NCI-H748 (cell line): ENCODE measurements around the gene LIX1L.

Source experiments
- DNase-seq: peaks from one replicate; lab custom pipeline; 2025; ENCODE audit not compliant: unreplicated experiment; lab: John Stamatoyannopoulos, UW

The LIX1L gene

DNA sequence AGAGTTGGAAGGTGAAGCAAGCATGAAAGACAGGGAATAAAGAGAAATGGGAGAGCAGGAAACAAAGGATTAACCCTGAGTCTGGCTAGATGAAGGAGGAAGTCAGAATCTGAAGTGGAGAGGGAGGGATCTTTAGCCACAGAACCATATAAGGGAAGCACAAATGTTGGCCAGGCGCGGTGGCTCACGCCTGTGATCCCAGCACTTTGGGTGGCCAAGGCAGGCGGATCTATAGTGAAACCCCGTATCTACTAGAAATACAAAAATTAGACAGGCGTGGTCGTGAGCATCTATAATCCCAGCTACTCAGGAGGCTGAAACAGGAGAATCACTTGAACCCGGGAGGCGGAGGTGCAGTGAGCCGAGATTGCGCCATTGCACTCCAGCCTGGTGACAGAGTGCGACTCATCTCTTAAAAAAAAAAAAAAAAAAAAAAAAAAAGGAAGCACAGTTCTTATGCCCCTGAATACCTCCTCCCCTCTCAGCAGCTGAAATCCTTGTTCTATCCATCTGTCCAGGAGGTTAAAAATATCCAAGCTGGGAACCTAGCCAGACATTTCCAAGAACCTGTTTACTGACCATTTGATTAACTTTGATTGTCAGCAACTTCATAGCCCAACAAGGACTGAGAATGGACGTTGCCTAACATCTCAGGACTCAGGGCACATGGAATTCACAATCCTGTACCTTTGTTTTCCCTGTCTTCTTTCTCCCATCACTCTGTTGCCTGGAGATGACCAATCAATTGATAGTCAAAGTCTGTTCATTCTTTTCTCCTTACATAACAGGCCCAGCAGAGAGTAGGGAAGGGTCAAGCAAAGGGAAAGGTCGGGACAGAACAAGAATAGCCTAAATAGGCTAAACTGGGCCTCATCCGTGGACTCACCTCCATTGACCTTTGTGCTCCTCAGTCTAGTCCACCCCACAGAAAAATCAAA lies 28.0 kb upstream of the LIX1L start:
- DNase-seq, result no peak

GRCh38 chr1:145985129-145985501 lies 27.3 kb upstream of the LIX1L start:
- DNase-seq, result no peak

GRCh38 chr1:145983960-145984830 lies 26.4 kb upstream of the LIX1L start:
- DNase-seq, result no peak

- DNase-seq, result no peak
Observed at GRCh38 chr1:145983206-145983675, 25.4 kb upstream of the LIX1L start.

DNA sequence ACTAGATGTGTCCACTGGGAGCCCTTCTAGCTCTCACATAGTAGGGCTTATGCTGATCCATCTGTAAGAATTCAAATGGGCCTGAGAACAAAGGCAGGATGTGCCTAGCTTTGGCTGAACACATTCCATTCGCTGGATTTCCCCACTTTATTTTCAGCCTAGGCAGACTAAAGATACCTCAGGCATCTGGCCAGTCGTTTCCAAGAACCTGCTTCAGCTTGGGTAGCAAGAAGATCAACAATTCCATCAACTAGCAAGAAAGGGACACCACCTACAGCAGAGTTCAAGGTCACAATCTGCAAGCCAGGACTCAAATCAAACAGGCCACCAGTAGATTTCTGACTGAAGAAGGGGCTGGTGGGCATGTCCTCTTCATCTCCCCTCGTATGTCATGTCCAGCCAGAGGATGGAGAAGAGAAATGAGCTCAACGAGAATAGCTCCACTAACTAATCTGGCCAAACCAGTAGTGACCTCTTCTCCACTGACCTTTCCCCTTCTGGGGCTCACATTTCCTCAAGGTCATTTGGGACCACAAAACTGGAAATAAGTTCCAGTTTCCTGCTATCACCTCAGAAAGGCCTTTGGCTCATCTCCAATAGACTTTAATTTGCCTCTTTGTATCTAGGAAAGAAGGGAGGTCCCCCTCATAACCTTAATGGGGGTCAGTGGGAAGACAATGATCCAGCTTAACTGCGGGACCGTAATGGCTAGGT lies 24.4 kb upstream of the LIX1L start:
- no peak for DNase-seq

DNA sequence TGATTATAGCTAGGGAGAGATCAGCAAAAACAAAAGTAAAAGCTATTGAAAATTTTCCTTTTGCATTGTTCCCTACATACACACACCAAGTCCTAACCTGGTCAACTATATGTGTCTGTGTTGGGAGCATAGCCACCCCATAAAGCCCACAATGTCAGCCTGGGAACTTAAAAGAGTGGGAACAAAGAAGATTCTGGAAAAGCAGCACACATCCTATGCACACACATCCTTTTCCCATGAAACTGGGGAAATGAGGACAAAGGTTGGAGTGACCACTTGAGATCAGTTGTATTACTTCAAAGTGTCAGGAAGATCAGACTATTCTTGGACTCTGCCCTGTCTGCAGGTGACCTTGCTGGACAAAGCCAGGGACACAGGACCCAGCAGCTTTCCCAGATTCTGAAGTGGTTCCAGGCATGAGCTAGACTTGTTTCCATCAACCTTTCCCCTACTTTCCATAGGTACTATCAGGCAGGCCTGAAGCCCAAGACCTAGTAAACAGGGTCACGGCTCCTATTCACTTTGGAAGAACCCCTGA lies 22.7 kb upstream of the LIX1L start:
- no peak for DNase-seq

GRCh38 chr1:145979746-145980456 lies 22.1 kb upstream of the LIX1L start:
- no peak for DNase-seq

- peak; percentile 100 for DNase-seq
Observed at GRCh38 chr1:145978854-145979745, 21.3 kb upstream of the LIX1L start.

DNA sequence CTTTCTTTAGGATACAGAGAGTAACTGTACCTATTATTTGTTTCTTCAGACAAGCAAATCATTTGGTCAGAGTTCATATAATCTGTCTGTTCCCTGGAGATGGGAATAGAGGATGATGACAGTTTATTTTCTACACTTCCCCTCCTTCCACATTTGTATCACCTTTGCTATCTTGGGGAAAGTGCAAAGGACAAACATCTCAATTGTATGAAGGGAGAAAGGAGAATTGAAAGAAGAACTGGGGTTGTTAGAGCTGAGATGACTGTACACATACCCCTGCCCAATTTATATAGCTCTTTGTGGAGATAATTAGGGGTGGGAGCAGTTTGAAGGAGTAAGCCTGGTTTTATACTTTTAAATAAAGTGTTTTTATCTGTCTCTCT lies 20.6 kb upstream of the LIX1L start:
- DNase-seq, result no peak

GRCh38 chr1:145977486-145978470 lies 20.0 kb upstream of the LIX1L start:
- DNase-seq, result peak; percentile 86

DNA sequence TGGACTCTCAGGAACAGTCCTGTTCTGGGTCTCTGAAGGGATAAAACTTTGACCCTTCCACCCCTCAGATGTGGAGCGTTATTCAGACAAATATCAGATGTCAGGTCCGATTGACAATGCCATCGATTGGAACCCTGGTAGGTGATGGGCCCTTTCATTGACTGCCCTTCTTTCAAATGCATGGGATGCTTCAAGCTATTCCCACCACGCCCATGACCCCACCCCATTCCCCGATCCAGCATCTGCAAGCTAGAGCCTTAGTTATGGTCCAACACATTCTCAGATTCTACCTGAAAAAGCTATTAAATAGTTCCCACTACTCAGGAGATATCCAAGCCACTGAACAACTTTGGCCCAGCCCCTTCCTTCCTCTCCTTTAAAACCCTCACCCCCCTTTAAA lies 19.2 kb upstream of the LIX1L start:
- no peak for DNase-seq

DNA sequence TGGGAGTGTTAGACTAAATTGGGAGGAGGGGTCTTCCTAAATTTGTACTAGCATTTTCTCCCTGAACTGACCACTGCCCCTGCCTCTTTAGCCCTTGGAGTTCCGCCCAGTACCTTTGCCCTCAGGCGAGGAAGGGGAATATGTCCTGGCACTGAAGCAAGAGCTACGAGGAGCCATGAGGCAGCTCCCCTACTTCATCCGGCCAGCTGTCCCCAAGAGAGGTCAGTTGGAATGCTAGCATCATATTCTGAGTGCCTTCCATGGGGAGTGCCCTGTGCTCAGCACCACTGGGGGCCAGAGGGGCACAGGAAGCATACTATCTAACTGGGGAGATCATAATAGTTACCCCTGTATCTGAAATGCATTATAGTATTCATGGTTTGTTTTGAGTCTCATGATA lies 17.4 kb upstream of the LIX1L start:
- DNase-seq, result no peak

DNA sequence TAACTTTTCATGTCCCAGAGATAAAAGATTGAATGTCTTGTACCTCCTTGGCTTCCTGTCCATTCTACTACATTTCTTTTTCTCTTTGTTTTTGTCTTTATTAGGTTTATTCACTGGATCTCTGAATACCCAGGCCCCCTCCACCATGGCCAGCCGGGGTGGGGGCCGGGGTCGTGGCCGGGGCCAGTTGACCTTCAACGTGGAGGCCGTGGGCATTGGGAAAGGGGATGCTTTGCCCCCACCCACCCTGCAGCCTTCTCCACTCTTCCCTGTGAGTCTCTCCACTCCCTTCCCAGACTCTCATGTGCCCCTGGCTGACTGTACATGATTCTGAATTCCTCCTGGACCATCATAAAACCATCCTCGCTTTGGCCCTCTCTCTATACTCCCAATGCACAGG lies 16.9 kb upstream of the LIX1L start:
- no peak for DNase-seq

DNA sequence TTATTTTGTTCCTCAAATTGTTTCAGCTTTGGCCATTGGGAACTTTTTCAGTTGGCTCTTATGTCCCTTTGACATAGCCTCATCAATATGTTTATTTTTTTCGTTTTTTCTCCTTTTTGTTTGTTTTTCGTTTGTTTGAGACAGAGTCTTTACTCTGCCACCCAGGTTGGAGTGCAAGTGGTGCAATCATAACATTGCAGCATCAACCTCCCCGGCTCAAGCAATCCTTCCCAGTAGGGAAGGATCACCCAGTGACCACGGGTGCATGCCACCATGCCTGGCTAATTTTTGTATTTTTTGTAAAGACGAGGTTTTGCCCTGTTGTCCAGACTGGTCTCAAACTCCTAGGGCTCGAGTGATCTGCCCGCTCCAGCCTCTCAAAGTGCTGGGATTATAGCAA lies 14.8 kb upstream of the LIX1L start:
- no peak for DNase-seq

DNA sequence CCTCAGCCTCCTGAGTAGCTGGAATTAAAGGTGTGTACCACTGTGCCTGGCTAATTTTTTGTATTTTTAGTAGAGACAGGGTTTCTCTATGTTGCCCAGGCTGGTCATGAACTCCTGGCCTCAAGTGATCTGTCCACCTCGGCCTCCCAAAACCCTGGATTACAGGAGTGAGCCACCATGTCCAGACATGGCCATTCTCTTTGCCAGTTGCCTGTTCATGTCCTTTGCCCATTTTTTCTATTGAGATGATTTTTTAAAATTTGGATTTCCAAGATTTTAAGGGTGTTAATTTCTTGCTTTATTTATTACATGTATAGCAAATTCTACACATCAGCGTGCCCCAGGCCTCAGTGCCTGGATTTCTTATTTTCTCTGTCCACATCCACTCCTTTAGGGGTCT lies 9.5 kb upstream of the LIX1L start:
- no peak for DNase-seq

DNA sequence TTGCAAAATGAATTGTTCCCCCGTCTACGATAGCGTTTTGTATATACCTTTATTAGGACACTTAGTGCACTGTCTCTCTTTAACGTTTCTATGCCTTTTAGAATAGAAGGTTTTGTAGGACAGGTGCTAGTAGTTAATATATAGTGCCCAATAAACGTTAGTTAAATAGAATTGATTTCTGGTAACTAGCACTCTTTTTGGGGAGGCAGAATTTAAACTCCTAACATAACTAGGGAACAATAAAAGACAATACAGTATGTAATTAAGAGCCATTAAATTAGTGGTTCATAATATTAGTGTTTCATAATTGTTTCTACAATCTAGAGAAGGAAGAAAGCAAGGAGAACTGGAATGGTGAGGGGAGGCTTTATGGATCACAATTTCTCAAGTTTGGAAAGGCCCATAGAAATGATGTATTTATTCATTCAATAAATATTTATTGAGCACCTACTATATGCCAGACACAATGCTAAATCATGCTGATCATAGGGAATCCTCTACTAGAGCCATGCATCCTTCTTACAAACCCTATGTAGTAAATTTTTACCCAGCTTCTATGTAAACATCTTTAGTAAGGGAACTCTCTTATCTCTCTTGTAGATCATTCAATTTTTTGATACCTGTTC lies 7.4 kb upstream of the LIX1L start:
- DNase-seq, result no peak

DNA sequence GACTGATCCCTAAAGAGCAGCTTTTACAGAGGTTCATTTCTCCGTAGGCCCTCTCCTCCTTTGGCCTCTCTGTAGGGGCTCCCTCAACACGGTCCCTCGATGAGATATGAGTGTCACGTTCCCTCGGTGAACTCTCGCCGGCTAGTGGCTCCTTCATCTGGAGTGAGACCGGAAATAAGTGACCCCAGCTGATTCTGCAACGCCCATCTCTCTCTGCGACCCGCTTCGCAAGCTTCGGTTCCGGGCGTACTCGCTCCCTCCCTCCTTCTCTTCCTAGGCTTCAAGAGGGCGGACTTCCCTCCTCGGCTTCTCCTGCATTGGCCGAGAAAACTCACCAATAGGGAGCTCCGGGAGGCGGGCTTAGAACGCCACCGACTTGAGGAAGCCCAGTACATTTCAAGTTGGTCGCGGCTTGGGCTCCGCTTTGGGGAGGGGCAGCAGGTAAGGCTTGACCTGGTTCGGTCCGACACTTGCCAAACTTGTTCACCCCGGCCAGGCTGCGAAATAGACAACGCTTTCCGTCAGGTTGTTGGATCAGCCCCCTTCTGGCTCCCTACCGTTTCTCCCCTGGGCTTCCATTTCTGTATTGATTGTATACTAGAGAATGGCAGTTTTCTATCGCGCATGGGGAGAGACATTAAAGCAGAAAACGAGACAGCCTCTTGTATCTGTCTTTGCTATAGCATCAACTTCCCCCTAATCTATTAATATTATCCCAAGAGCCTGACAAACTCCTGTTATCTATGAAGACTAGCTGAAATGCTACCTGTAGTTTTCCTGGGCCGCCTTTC lies 6.7 kb upstream of the LIX1L start, which contains the start of the genes ANKRD34A and POLR3GL:
Gene ANKRD34A (minus strand): TSS at position 248 of the 791 bp plus-strand sequence. CDS start 2,816 bp downstream, outside the sequence.
Gene POLR3GL (plus strand): TSS at position 363 of the 791 bp plus-strand sequence. CDS start 10,176 bp downstream, outside the sequence.
- peak; percentile 96 for DNase-seq
